Type B pancreatic cell (in vitro differentiated cells): Measurements from ENCODE around the gene C2CD4B. TPM values are rescaled to one million over a fixed set of nuclear protein-coding genes. Genes with fewer than 3 reads are reported as not detected.

Experiments used
- DNase-seq: peaks from one replicate; pipeline ENCODE4 v3.0.0; 2021; ENCODE audit warnings: mixed read lengths; ENCODE audit not compliant: unreplicated experiment; ENCODE audit errors: extremely low spot score
- H3K27ac Mint-ChIP-seq: 2 replicates; pipeline ENCODE4 v1.8.0; 2021; ENCODE audit warnings: mild to moderate bottlenecking, mixed read lengths
- H3K27me3 Mint-ChIP-seq: 2 replicates; pipeline ENCODE4 v1.8.0; 2021; ENCODE audit warnings: mixed read lengths
- H3K36me3 Mint-ChIP-seq: 2 replicates; pipeline ENCODE4 v1.8.0; 2021; ENCODE audit warnings: mixed read lengths
- H3K4me1 Mint-ChIP-seq: one replicate; pipeline ENCODE4 v1.8.0; 2021; ENCODE audit warnings: mixed read lengths; ENCODE audit not compliant: unreplicated experiment
- H3K4me3 Mint-ChIP-seq: 2 replicates; pipeline ENCODE4 v1.8.0; 2021; ENCODE audit warnings: mild to moderate bottlenecking, mixed read lengths
- H3K9me3 Mint-ChIP-seq: 2 replicates; pipeline ENCODE4 v1.8.0; 2021; ENCODE audit warnings: mixed read lengths
- CTCF ChIP-seq: fragments of 200-600 bp; sonication (generic); conservative IDR thresholded peaks from 2 replicates; pipeline ENCODE4 v1.5.0; 2021; ENCODE audit warnings: antibody characterized with exemption, mild to moderate bottlenecking
- total RNA-seq: library from RNA; stranded (reverse); gene quantifications from 2 replicates; pipeline ENCODE4 v1.2.1, GENCODE V29; 2021; ENCODE audit warnings: low replicate concordance

The C2CD4B gene
- total RNA-seq, 1 donor from 2014 or later: 2.7 TPM

GRCh38 chr15:62135532-62136134 is 29.5 kb downstream of the C2CD4B start:
- Mint-ChIP-seq H3K36me3 (no peaks in the 10 kb centered on the region), H3K27ac (no peak overlapping the region), H3K9me3 (no peaks in the 10 kb centered on the region), H3K27me3 (peaks cover 3% of the 10 kb centered on the region), H3K4me3 (no peak overlapping the region), H3K4me1 (peaks cover 5% of the 10 kb centered on the region)
- TF ChIP-seq CTCF: no peak
- DNase-seq: no peak

GRCh38 chr15:62133141-62133540 is 31.9 kb downstream of the C2CD4B start:
- no peak for DNase-seq
- TF ChIP-seq CTCF: no peak
- no peak overlapping the region for H3K27ac Mint-ChIP-seq
- peaks cover 5% of the 10 kb centered on the region for H3K4me1 Mint-ChIP-seq
- H3K4me3 Mint-ChIP-seq: no peak overlapping the region
- peaks cover 3% of the 10 kb centered on the region for H3K27me3 Mint-ChIP-seq
- H3K9me3 Mint-ChIP-seq: no peaks in the 10 kb centered on the region
- no peaks in the 10 kb centered on the region for H3K36me3 Mint-ChIP-seq

- no peaks in the 10 kb centered on the region for H3K9me3 Mint-ChIP-seq
- TF ChIP-seq CTCF: no peak
- H3K4me1 Mint-ChIP-seq: peaks cover 10% of the 10 kb centered on the region
- no peaks in the 10 kb centered on the region for H3K27me3 Mint-ChIP-seq
- no peak for DNase-seq
- H3K36me3 Mint-ChIP-seq: no peaks in the 10 kb centered on the region
- H3K27ac Mint-ChIP-seq: no peak overlapping the region
- no peak overlapping the region for H3K4me3 Mint-ChIP-seq
Measured at GRCh38 chr15:62128916-62129315, 36.2 kb downstream of the C2CD4B start.

- H3K27me3 Mint-ChIP-seq: no peaks in the 10 kb centered on the region
- no peak overlapping the region for H3K4me3 Mint-ChIP-seq
- no peak overlapping the region for H3K27ac Mint-ChIP-seq
- H3K36me3 Mint-ChIP-seq: no peaks in the 10 kb centered on the region
- no peaks in the 10 kb centered on the region for H3K9me3 Mint-ChIP-seq
- peaks cover 10% of the 10 kb centered on the region for H3K4me1 Mint-ChIP-seq
- DNase-seq: no peak
- no peak for TF ChIP-seq CTCF
Measured at GRCh38 chr15:62126364-62126763, 38.7 kb downstream of the C2CD4B start.

GRCh38 chr15:62125773-62126172 is 39.3 kb downstream of the C2CD4B start:
- Mint-ChIP-seq H3K4me1 (peaks cover 10% of the 10 kb centered on the region), H3K27ac (no peak overlapping the region), H3K9me3 (no peaks in the 10 kb centered on the region), H3K36me3 (no peaks in the 10 kb centered on the region), H3K27me3 (no peaks in the 10 kb centered on the region), H3K4me3 (no peak overlapping the region)
- TF ChIP-seq CTCF: peak; percentile 43
- DNase-seq: no peak

- no peak for TF ChIP-seq CTCF
- H3K27ac Mint-ChIP-seq: no peak overlapping the region
Measured at GRCh38 chr15:62124973-62125303, 40.1 kb downstream of the C2CD4B start.

More at GRCh38 chr15:62124973-62125303, 40.1 kb downstream of the C2CD4B start:
- H3K36me3 Mint-ChIP-seq: no peaks in the 10 kb centered on the region
- no peaks in the 10 kb centered on the region for H3K9me3 Mint-ChIP-seq
- DNase-seq: no peak
- peaks cover 10% of the 10 kb centered on the region for H3K4me1 Mint-ChIP-seq
- no peak overlapping the region for H3K4me3 Mint-ChIP-seq
- H3K27me3 Mint-ChIP-seq: no peaks in the 10 kb centered on the region
